Fibroblast of mammary gland (primary cell): ENCODE data around the gene CAMKK1.

Source experiments
- DNase-seq: peaks from one replicate; pipeline ENCODE4 v3.0.0-alpha.2; 2010; ENCODE audit warnings: low read depth
- H3K4me3 ChIP-seq: 2 replicates; pipeline ENCODE4 v1.5.1; 2011; ENCODE audit warnings: low read depth, mild to moderate bottlenecking, low read length, moderate library complexity; ENCODE audit not compliant: control insufficient read depth
- TF ChIP-seq, protein P1 (sequence below): conservative IDR thresholded peaks from 2 replicates; pipeline ENCODE4 v1.5.1; 2011; ENCODE audit warnings: low read depth, low read length, inconsistent platforms; ENCODE audit not compliant: control insufficient read depth, insufficient read depth

Gene CAMKK1

DNA sequence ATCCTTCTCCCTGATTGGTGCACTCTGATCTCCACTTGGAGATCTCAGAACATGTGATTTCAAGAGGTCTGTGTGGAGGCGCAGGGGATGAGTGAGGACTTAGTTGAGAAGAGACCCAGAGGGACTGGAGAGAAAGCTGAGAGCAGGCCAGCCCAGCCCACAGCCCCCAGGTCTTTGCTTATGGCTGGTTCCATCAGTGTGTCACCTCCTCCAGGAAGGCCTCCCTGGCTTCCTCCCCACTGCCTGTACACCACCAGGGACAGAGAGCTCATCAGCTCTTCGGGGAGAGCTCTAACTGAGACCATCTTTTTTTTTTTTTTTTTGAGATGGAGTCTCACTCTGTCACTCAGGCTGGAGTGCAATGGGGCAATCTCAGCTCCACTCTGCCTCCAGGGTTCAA lies 20.0 kb upstream of the CAMKK1 start:
- DNase-seq = no peak
- TF ChIP-seq, protein P1, sequence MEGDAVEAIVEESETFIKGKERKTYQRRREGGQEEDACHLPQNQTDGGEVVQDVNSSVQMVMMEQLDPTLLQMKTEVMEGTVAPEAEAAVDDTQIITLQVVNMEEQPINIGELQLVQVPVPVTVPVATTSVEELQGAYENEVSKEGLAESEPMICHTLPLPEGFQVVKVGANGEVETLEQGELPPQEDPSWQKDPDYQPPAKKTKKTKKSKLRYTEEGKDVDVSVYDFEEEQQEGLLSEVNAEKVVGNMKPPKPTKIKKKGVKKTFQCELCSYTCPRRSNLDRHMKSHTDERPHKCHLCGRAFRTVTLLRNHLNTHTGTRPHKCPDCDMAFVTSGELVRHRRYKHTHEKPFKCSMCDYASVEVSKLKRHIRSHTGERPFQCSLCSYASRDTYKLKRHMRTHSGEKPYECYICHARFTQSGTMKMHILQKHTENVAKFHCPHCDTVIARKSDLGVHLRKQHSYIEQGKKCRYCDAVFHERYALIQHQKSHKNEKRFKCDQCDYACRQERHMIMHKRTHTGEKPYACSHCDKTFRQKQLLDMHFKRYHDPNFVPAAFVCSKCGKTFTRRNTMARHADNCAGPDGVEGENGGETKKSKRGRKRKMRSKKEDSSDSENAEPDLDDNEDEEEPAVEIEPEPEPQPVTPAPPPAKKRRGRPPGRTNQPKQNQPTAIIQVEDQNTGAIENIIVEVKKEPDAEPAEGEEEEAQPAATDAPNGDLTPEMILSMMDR = no peak
- H3K4me3 ChIP-seq = no peak overlapping the region

DNA sequence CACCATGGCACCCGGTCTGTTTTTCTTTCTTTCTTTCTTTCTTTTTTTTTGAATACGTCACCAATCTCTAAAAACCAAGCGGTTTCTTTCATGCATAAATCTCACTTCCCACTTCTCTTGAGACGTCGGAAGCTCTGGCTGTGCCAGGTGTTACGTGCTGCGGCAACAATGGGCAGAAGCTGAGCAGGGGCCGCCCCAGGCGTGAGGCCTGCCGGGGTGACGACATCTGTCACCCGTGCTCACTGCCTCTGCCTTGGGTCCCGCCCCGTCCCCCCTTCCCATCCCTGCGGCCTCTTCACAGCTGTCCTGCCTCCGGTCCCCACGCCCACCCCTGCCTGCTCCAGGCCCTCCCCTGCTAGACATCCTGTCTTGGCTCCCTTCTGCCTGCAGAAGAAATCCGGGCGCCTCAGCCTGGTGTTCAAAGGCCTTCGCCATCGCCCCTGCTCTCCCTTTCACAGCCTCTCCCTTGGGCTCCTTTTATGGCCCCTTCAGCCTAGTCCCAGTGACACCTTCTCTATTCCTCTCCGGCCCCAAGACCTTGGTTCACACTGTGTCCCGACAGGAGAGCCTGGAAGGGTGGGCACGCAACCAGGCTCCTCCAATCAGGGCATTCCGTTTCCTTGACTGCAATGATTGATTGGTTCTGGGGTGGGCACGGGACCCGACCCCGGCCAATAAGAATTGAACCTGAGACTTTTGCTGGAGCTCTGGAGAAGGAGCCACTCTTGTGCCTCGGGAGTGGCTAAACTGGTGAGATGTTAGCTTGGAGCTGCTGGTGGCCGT lies 18.6 kb upstream of the CAMKK1 start:
- no peak overlapping the region for H3K4me3 ChIP-seq
- no peak for DNase-seq
- TF ChIP-seq, protein P1 = no peak

DNA sequence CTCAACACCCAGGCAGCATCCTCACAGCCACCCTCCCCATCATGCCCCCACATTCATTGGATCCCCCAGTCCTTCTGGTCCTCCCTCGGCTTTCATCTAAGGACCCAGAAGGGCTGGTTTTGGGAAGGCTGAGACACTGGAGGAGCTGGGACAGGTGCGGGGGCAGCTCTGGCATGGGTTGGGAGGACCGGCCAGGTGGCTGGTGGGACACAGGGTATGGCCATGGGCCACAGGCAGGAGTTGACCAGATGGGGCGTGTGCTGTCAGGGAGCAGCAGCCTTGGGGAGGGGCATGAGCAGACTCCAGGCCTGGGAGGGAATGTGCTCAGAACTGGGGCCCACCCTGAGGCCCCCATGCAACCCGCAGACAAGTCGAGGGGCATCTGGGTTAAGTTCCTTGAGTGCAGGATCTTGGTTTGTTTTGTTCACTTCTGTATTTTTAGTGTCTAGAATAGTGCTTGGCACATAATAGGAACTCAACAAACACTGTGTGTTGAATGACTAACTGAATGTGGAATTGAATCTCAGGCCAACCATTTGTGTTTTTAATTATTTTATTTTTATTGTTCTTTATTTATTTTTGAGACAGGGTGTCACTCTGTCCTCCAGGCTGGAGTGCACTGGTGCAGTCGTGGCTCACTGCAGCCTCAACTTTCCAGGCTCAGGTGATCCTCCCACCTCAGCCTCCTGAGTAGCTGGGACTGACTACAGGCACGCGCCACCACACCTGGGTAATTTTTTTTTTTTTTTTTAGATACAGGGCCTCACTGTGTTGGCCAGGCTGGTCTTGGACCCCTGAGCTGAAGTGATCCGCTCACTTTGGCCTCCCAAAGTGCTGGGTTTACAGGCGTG lies 17.8 kb upstream of the CAMKK1 start:
- TF ChIP-seq, protein P1 = no peak
- no peak for DNase-seq
- H3K4me3 ChIP-seq = no peak overlapping the region

DNA sequence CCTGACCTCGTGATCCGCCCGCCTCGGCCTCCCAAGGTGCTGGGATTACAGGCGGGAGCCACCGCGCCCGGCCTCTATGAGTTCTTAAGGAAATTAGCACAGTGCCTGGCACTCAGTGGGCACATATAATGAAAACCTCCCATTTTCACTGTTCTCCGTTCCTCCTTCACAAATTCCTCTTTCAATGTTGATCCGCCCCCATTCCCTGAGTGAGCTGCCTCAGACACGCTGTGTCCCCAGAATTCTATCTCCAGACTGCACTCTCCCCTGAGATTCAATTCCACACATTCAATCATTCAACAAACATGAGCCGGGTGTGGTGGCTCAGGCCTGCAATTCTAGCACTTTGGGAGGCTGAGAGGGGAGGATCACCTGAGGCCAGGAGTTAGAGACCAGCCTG lies 16.4 kb upstream of the CAMKK1 start:
- TF ChIP-seq, protein P1 = no peak
- no peak overlapping the region for H3K4me3 ChIP-seq
- DNase-seq = no peak

DNA sequence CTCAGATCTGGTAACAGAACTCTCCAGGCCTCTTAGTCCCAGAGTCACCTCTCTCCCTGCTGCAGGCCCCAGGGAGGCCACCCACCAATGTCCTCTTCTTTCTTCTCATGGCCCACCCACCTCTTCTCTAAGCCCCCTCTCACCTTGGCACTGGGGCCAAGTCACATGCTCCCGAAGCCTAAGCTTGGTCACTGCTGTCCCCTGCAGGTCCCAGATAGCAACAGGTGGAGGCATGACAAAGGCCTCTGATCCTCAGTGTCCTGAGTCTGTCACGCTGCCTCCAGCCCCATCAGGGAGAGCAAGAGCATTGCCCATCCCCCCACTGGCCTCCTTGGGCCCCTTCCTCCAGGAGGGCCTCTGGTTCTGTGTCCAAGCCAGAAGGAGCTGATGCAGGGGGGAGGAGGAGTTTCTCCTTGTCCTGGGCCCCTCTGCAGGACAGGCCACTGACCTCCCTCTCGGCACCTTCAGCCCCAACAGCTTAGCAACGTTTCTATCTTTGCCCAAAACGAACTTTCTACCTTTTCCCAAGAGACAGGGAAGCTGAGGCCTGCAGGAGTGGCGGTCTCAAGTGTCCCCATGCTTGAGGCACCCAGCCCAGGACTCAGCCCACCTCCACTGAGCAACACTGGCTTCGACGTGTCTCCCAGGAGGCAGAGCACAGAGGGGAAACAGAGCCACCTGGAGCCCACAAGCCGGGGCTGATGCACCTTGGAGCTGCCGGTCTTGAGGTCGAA lies 14.8 kb upstream of the CAMKK1 start:
- DNase-seq = no peak
- TF ChIP-seq, protein P1 = no peak
- no peak overlapping the region for H3K4me3 ChIP-seq

DNA sequence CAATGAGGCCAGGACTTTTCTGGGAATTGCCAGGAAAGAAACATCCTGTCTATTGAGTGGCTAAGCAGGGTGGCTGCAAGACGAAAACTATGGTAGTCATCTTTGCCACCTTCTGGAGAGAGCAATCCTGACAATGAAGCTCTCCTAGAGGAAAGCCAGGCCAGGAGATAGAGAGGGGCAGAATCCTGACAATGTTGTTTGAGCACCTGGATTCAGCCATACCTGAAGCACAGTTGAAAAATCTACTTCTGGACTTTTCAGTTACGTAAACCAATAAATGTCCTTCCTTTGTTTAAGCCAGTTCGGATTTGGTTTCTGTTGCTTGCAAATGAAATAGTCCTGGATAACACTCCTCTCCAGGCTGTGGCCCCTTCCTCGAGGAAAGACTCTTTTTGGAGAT lies 14.0 kb upstream of the CAMKK1 start:
- TF ChIP-seq, protein P1 = no peak
- DNase-seq = no peak
- no peak overlapping the region for H3K4me3 ChIP-seq
